Type B pancreatic cell (in vitro differentiated cells): ENCODE results near the gene TBC1D8. TPM values are rescaled to one million over a fixed set of nuclear protein-coding genes. Genes with fewer than 3 reads are reported as not detected.

Source experiments
- DNase-seq: peaks from one replicate; pipeline ENCODE4 v3.0.0; 2021; ENCODE audit warnings: mixed read lengths; ENCODE audit not compliant: unreplicated experiment; ENCODE audit errors: extremely low spot score
- H3K27ac Mint-ChIP-seq: 2 replicates; pipeline ENCODE4 v1.8.0; 2021; ENCODE audit warnings: mild to moderate bottlenecking, mixed read lengths
- H3K27me3 Mint-ChIP-seq: 2 replicates; pipeline ENCODE4 v1.8.0; 2021; ENCODE audit warnings: mixed read lengths
- H3K36me3 Mint-ChIP-seq: 2 replicates; pipeline ENCODE4 v1.8.0; 2021; ENCODE audit warnings: mixed read lengths
- H3K4me1 Mint-ChIP-seq: one replicate; pipeline ENCODE4 v1.8.0; 2021; ENCODE audit warnings: mixed read lengths; ENCODE audit not compliant: unreplicated experiment
- H3K4me3 Mint-ChIP-seq: 2 replicates; pipeline ENCODE4 v1.8.0; 2021; ENCODE audit warnings: mild to moderate bottlenecking, mixed read lengths
- H3K9me3 Mint-ChIP-seq: 2 replicates; pipeline ENCODE4 v1.8.0; 2021; ENCODE audit warnings: mixed read lengths
- CTCF ChIP-seq: fragments of 200-600 bp; sonication (generic); conservative IDR thresholded peaks from 2 replicates; pipeline ENCODE4 v1.5.0; 2021; ENCODE audit warnings: antibody characterized with exemption, mild to moderate bottlenecking
- total RNA-seq: library from RNA; stranded (reverse); gene quantifications from 2 replicates; pipeline ENCODE4 v1.2.1, GENCODE V29; 2021; ENCODE audit warnings: low replicate concordance

The TBC1D8 gene
- total RNA-seq, 1 donor from 2014 or later: 20.1 TPM

- H3K27me3 Mint-ChIP-seq: no peaks in the 10 kb centered on the region
- no peak overlapping the region for H3K27ac Mint-ChIP-seq
- H3K4me1 Mint-ChIP-seq: no peaks in the 10 kb centered on the region
- H3K36me3 Mint-ChIP-seq: peaks cover 5% of the 10 kb centered on the region
- TF ChIP-seq CTCF: no peak
- DNase-seq: no peak
- no peak overlapping the region for H3K4me3 Mint-ChIP-seq
- peaks cover 10% of the 10 kb centered on the region for H3K9me3 Mint-ChIP-seq
Observed at GRCh38 chr2:101094351-101094750, 56.8 kb downstream of the TBC1D8 start.

- H3K36me3 Mint-ChIP-seq: peaks cover 5% of the 10 kb centered on the region
- H3K9me3 Mint-ChIP-seq: peaks cover 5% of the 10 kb centered on the region
- no peak for TF ChIP-seq CTCF
- H3K4me1 Mint-ChIP-seq: no peaks in the 10 kb centered on the region
- no peaks in the 10 kb centered on the region for H3K27me3 Mint-ChIP-seq
- H3K4me3 Mint-ChIP-seq: no peak overlapping the region
- DNase-seq: no peak
- H3K27ac Mint-ChIP-seq: no peak overlapping the region
Observed at GRCh38 chr2:101089942-101090799, 61.0 kb downstream of the TBC1D8 start.

- H3K27ac Mint-ChIP-seq: no peak overlapping the region
- no peak for DNase-seq
- H3K9me3 Mint-ChIP-seq: peaks cover 5% of the 10 kb centered on the region
- H3K36me3 Mint-ChIP-seq: peaks cover 5% of the 10 kb centered on the region
- no peaks in the 10 kb centered on the region for H3K4me1 Mint-ChIP-seq
- H3K27me3 Mint-ChIP-seq: no peaks in the 10 kb centered on the region
- no peak for TF ChIP-seq CTCF
- H3K4me3 Mint-ChIP-seq: no peak overlapping the region
Observed at GRCh38 chr2:101089419-101089818, 61.8 kb downstream of the TBC1D8 start.

GRCh38 chr2:101087638-101088037 lies 63.5 kb downstream of the TBC1D8 start:
- H3K4me1 Mint-ChIP-seq: peaks cover 8% of the 10 kb centered on the region
- H3K9me3 Mint-ChIP-seq: no peaks in the 10 kb centered on the region
- no peak overlapping the region for H3K27ac Mint-ChIP-seq
- H3K4me3 Mint-ChIP-seq: no peak overlapping the region
- H3K36me3 Mint-ChIP-seq: peaks cover 7% of the 10 kb centered on the region
- no peak for TF ChIP-seq CTCF
- no peaks in the 10 kb centered on the region for H3K27me3 Mint-ChIP-seq
- DNase-seq: no peak

GRCh38 chr2:101083613-101084012 lies 67.6 kb downstream of the TBC1D8 start:
- H3K9me3 Mint-ChIP-seq: peaks cover 4% of the 10 kb centered on the region
- TF ChIP-seq CTCF: no peak
- no peak overlapping the region for H3K4me3 Mint-ChIP-seq
- H3K27ac Mint-ChIP-seq: no peak overlapping the region
- DNase-seq: no peak
- H3K4me1 Mint-ChIP-seq: peaks cover 13% of the 10 kb centered on the region
- no peaks in the 10 kb centered on the region for H3K27me3 Mint-ChIP-seq
- H3K36me3 Mint-ChIP-seq: peaks cover 16% of the 10 kb centered on the region
